Motor neuron (in vitro differentiated cells): ENCODE measurements around the gene PTCSC3. TPM values are rescaled to one million over a fixed set of nuclear protein-coding genes. Genes with fewer than 3 reads are reported as not detected.

Source experiments
- ATAC-seq, 8 experiments: fragments of 200-7000 bp; cut with Tn5 transposase; replicated peaks in 6 of 8; 2 replicates each; pipeline ENCODE4 v1.8.0; 2021; ENCODE audit warnings: mild to moderate bottlenecking in 8 of 8, moderate library complexity in 8 of 8
- H3K27ac ChIP-seq, 2 donors: fragments of 250-450 bp; sonication (Bioruptor Pico); 2 replicates each; pipeline ENCODE4 v1.9.0; 2021; ENCODE audit warnings: antibody characterized with exemption in 2 of 2, mild to moderate bottlenecking in 2 of 2, moderate library complexity in 1 of 2
- H3K4me1 ChIP-seq, 2 donors: fragments of 250-450 bp; sonication (Bioruptor Pico); replicated peaks in 1 of 2; 2 replicates each; pipeline ENCODE4 v1.6.1; 2021; ENCODE audit warnings: antibody characterized with exemption in 2 of 2, mild to moderate bottlenecking in 2 of 2, moderate library complexity in 1 of 2
- H3K4me3 ChIP-seq, 5 donors: fragments of 250-450 bp; sonication (Bioruptor Pico); 2 replicates each; pipeline ENCODE4 v1.9.0; 2021; ENCODE audit warnings: antibody characterized with exemption in 5 of 5, mild to moderate bottlenecking in 5 of 5, moderate library complexity in 4 of 5
- WGBS, 10 experiments: fragments of 450-650 bp; shearing (Covaris generic); methylation state at CpG; one replicate each; pipeline ENCODE4 v1.0.0; 2022; 5-methylcytosine and 5-hydroxymethylcytosine counted together
- in situ Hi-C, 9 experiments: fragments of 400-800 bp; cut with MboI; loops; one replicate each; pipeline ENCODE4 v1.15.0; 2021; ENCODE audit warnings: low sequenced_read_pairs in 9 of 9, low pct_unique_long_range_greater_than_20kb in 2 of 9; ENCODE audit not compliant: unreplicated experiment in 9 of 9
- total RNA-seq, 8 experiments: library from RNA; unstranded; fragments of 300-600 nt; gene quantifications; 2 replicates each; pipeline versions ENCODE4 v1.2.3 to v1.2.4, GENCODE V29; 2022

PTCSC3 gene
- total RNA-seq, 8 experiments from 2014 or later: not detected

GRCh38 chr14:36208690-36209278 lies 32.3 kb upstream of the PTCSC3 start:
- Histone ChIP-seq H3K4me3 (no peak overlapping the region), H3K4me1 (no peaks in the 10 kb centered on the region), H3K27ac (no peak overlapping the region)
- whole genome bisulfite sequencing, 10 experiments: 48 to 93% (median 74%) methylated on average over 1 to 2 of the region's 2 CpGs
- in situ Hi-C loops: no loop called here
- peak in 1 of 8 experiments; percentile 92 for ATAC-seq

- in situ Hi-C loops: no loop called here
- Histone ChIP-seq H3K27ac (no peak overlapping the region), H3K4me3 (no peak overlapping the region), H3K4me1 (no peaks in the 10 kb centered on the region)
- 0 to 100% (median 80%) methylated on average over 1 of the region's 1 CpG; no CpG with 5 or more reads in 1 of the 10 experiments for WGBS, 10 experiments
- peak in 2 of 8 experiments; percentile 25 to 43 for ATAC-seq
Measured at GRCh38 chr14:36207500-36207899, 31.0 kb upstream of the PTCSC3 start.

- H3K4me1 ChIP-seq: peaks cover 0 to 5% of the 10 kb centered on the region in 2 donors
- H3K27ac ChIP-seq: no peak overlapping the region
- WGBS, 10 experiments: 25 to 100% (median 67%) methylated on average over 1 to 4 of the region's 4 CpGs; no CpG with 5 or more reads in 2 of the 10 experiments
- ATAC-seq: peak in 2 of 8 experiments; percentile 75 to 78
- no peak overlapping the region for H3K4me3 ChIP-seq
- in situ Hi-C loops: no loop called here
Measured at GRCh38 chr14:36204461-36205073, 28.0 kb upstream of the PTCSC3 start.

- H3K4me1 ChIP-seq: peaks cover 0 to 5% of the 10 kb centered on the region in 2 donors
- no CpG with 5 or more reads among the region's 1 CpG for WGBS, 10 experiments
- H3K4me3 ChIP-seq: no peak overlapping the region
- in situ Hi-C loops: no loop called here
- ATAC-seq: no peak
- H3K27ac ChIP-seq: no peak overlapping the region
Measured at GRCh38 chr14:36198378-36198777, 21.9 kb upstream of the PTCSC3 start.

- no peaks in the 10 kb centered on the region for H3K4me1 ChIP-seq
- in situ Hi-C loops: no loop called here
- peak in 1 of 8 experiments; percentile 28 for ATAC-seq
- WGBS, 10 experiments: 0 to 81% (median 29%) methylated on average over 1 to 3 of the region's 4 CpGs; no CpG with 5 or more reads in 6 of the 10 experiments
- H3K4me3 ChIP-seq: no peak overlapping the region
- H3K27ac ChIP-seq: no peak overlapping the region
Measured at GRCh38 chr14:36194663-36195062, 18.1 kb upstream of the PTCSC3 start.

- H3K4me3 ChIP-seq: no peak overlapping the region
- WGBS, 10 experiments: 0 to 100% (median 84%) methylated on average over 1 to 3 of the region's 3 CpGs
- in situ Hi-C loops: no loop called here
- no peaks in the 10 kb centered on the region for H3K4me1 ChIP-seq
- no peak overlapping the region for H3K27ac ChIP-seq
- ATAC-seq: peak in 3 of 8 experiments; percentile 48 to 82 (median 57)
Measured at GRCh38 chr14:36192530-36192929, 16.0 kb upstream of the PTCSC3 start.

GRCh38 chr14:36183402-36183801 lies 6.9 kb upstream of the PTCSC3 start:
- WGBS, 10 experiments: 0 to 100% (median 79%) methylated on average over 1 to 3 of the region's 3 CpGs
- no peak overlapping the region for H3K27ac ChIP-seq
- H3K4me3 ChIP-seq: no peak overlapping the region
- in situ Hi-C loops: no loop called here
- H3K4me1 ChIP-seq: no peaks in the 10 kb centered on the region
- ATAC-seq: no peak

GRCh38 chr14:36181417-36181816 lies 4.9 kb upstream of the PTCSC3 start:
- no peak for ATAC-seq
- no peak overlapping the region for H3K27ac ChIP-seq
- WGBS, 10 experiments: 24 to 100% (median 90%) methylated on average over 1 to 5 of the region's 5 CpGs; no CpG with 5 or more reads in 1 of the 10 experiments
- H3K4me3 ChIP-seq: no peak overlapping the region
- in situ Hi-C loops: no loop called here
- H3K4me1 ChIP-seq: no peaks in the 10 kb centered on the region

GRCh38 chr14:36177489-36177888 lies 967 bp upstream of the PTCSC3 start:
- in situ Hi-C loops: no loop called here
- Histone ChIP-seq H3K4me1 (no peaks in the 10 kb centered on the region), H3K27ac (no peak overlapping the region), H3K4me3 (no peak overlapping the region)
- WGBS, 10 experiments: 0 to 86% (median 20%) methylated on average over 1 of the region's 1 CpG; no CpG with 5 or more reads in 5 of the 10 experiments
- no peak for ATAC-seq

- in situ Hi-C loops: no loop called here
- H3K27ac ChIP-seq: no peak overlapping the region
- H3K4me1 ChIP-seq: no peaks in the 10 kb centered on the region
- WGBS, 10 experiments: 8 to 100% (median 85%) methylated on average over 2 to 5 of the region's 5 CpGs; no CpG with 5 or more reads in 2 of the 10 experiments
- ATAC-seq: no peak
- no peak overlapping the region for H3K4me3 ChIP-seq
Measured at GRCh38 chr14:36174767-36175424, 1.6 kb downstream of the PTCSC3 start.

- H3K4me3 ChIP-seq: no peak overlapping the region
- ATAC-seq: peak in 2 of 8 experiments; percentile 36 to 43
- WGBS, 10 experiments: 8 to 100% (median 80%) methylated on average over 1 of the region's 1 CpG; no CpG with 5 or more reads in 3 of the 10 experiments
- H3K4me1 ChIP-seq: no peaks in the 10 kb centered on the region
- in situ Hi-C loops: no loop called here
- no peak overlapping the region for H3K27ac ChIP-seq
Measured at GRCh38 chr14:36173161-36173560, 3.4 kb downstream of the PTCSC3 start.

GRCh38 chr14:36171607-36172006 lies 4.9 kb downstream of the PTCSC3 start:
- Histone ChIP-seq H3K4me1 (no peaks in the 10 kb centered on the region), H3K27ac (no peak overlapping the region), H3K4me3 (no peak overlapping the region)
- 8 to 90% (median 44%) methylated on average over 1 to 3 of the region's 3 CpGs; no CpG with 5 or more reads in 2 of the 10 experiments for WGBS, 10 experiments
- no peak for ATAC-seq
- in situ Hi-C loops: no loop called here

GRCh38 chr14:36167431-36167830 lies 9.1 kb downstream of the PTCSC3 start:
- 8 to 92% (median 71%) methylated on average over 1 to 5 of the region's 5 CpGs; no CpG with 5 or more reads in 2 of the 10 experiments for WGBS, 10 experiments
- Histone ChIP-seq H3K4me1 (peaks cover 0 to 10% of the 10 kb centered on the region in 2 donors), H3K4me3 (no peak overlapping the region), H3K27ac (no peak overlapping the region)
- ATAC-seq: no peak
- in situ Hi-C loops: no loop called here
